Measurements from ENCODE around the gene ZBTB42.

The ZBTB42 gene

DNA sequence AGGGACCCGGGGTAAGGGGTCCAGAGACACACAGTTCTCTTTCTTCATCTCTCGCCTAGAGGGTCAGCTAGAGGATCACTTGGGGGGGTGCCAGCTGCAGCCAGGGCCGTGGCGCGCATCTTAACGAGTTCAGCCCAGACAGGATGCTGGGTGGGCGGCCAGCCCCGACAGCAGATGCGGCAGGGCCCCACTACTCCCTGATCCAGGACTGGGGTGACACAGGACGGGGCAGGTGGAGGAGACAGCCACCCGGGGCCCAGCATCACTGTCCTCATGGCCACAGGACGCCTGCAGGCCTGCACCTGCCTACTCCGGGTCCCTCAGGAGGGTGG is 18.1 kb upstream of the ZBTB42 start:
- DNase-seq (ENCODE audit: low spot score), result no peak

DNA sequence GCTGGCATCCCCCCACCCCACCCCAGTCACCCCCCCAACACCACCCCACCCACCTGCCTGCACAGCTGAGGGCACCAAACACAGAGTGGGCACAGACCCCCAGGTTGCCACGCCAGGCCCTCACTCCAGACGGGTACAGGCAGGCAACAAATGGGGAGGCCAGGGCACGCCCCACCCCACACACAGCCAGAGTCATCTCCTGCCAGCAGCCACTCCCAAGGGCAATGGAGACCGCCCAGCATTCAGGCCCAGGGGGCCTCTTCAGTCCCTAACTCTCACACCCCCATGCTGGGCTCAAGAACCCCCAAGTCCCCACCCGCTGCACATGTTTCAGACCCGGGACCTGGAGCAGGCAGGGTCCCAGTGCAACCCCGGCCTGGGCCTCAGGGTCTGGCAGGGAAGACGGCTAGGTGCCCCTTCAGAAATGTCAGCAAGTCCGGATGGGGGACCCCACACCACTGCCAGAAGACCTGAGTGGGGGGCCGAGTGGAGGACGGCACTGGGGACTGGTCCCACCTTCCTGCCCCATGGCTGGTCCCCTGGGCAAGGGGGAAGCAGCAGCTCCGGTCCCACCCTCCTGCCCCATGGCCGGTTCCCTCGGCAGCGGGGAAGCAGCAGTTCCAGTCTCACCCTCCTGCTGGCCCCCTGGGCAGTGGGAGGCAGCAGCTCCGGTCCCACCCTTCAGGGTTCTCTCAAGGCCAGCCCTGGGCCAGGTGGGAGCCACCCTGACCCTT is 17.2 kb upstream of the ZBTB42 start:
- no peak for DNase-seq (ENCODE audit: low spot score)

DNA sequence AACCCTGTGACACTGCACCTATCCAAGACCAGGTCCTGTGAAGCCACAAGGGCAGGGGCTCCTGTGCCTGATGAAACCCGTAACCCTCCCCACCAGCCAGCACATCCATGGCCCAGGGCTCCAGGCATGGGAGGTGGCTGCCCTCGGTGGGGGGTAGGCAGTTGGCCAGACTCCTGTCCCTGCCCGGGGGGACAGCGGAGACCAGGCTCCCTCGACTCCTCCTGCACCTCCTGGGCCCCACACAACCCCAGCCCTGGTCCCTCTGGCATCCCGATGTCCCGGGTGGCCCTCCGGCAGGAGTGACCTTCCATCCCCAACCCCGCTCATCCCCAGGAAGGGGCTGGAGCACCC is 16.7 kb upstream of the ZBTB42 start:
- no peak for DNase-seq (ENCODE audit: low spot score)

DNA sequence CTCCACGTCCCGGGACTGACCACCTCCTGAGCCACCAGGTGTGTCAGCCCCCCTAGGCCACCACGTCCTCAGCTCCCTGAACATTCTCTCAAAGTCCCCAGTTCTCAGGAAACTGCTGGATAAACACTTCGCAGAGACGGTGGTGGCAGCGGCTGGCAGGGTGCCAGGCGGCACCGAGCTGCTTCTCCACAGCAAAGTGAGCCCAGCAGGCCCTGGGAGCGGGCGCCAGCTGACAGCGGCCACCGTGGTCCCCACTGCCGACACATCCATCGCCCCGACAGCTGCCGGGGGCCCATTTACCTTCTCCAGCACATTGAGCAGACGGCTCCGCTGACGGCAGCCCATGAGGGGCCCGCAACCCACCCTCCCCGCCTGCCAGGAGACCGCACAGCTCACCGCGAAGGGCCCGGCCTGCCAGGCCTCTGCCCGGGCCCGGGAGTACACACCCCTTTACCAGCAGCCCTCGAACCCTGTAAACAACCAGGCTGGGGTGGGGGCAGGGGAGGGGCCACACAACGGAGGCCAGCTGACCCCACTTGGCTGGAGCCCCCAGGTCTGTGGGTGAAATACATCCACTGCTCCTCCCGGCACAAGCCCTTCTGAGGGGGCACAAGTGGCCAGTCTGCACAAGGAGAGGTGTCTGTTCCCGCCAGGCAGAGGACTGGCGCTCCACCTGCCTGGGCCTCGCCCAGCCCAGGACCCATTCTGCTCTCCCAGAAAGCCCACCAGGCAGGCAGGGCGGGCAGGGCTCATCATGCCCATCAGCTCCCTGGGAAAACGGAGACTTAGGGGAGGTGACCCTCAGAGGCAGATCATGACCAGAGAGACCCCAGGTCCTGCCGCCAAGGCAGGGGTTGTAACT is 15.8 kb upstream of the ZBTB42 start:
- no peak for DNase-seq (ENCODE audit: low spot score)

DNA sequence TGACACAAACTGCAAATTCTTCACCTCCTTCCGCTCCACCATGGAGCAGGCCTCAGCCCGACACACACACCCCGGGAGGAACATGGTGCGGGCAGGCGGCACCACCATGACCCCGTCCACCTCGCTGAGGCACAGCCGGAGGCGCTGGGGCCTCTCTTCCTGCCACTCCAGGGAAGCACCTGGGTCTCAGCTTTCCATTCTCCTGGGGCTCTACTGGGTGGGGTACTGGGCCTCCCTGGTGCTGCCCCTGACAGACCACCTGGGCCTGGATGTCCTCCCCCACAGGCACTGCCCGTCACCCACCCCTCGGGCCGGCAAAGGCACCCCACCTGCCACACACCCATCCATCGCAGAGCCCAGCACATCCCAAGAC is 15.2 kb upstream of the ZBTB42 start:
- DNase-seq (ENCODE audit: low spot score), result no peak

DNA sequence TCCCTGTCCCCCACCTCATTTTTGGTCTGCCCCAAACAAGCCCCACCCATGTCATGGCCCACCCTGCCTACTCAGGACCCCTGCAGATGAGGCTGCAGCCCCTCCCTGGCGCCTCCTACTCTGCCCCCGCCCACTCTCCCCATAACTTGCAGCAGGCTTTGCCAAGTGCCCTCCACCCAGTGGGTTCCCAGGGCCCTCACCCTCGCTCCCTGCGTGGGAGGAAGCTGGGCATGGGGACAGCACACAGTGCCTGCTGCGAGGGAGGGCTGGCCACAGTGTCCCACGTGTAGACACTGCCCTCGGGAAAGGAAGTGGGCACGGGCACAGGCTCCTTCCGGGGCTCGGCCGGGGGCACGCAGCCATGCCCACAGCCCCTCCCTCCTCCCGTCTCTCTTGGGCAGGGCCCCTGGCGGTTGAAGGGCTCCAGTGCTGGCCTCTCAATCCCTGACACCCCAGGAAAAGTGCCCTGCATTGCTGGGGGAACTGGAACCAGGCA is 14.8 kb upstream of the ZBTB42 start:
- no peak for DNase-seq (ENCODE audit: low spot score)

DNA sequence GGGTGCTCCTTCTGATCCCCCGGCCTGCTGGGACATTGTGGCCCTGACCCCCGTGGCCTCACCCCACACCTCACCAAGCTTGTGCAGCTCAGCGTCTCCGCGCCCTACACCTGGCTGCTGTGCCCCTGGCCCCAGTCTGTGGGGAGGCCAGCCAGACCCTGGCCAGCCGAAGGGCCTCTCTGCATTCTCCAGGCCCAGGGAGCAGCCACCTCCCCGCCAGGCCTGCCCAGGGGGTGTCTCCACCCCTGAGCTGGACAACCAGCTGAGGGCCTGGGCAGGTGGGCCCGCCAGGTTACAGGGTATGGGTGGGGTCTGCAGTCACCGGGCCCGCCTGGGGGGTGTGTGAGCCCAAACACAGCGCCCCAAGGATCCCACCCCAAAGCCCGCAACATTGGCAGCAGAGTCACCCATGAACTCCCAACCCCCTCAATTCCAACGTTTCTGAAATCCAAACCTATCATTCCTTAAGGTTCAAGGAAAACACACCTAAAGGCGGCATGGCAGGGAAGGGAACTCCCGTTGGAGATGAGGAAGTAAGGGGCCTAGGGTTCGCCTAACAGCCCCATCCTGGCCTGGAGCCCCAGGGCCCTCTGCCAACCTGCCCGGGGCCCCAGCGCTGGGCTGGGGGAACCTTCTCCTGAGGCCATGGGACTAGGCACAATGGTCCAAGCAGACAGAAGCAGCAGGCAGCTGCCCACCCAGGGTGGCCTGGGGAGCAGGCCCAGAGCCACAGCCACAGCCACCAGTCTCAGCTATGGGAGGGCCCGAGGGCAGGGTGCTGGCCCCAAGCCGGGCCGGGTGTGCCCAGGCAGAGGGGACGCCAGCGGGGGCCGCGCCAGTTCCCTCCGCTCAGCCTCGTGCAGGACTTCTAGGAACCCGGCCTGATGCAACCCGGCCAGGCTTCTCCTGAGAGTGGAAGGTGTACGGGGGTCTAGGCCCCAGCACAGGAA is 13.9 kb upstream of the ZBTB42 start:
- DNase-seq (ENCODE audit: low spot score), result no peak

DNA sequence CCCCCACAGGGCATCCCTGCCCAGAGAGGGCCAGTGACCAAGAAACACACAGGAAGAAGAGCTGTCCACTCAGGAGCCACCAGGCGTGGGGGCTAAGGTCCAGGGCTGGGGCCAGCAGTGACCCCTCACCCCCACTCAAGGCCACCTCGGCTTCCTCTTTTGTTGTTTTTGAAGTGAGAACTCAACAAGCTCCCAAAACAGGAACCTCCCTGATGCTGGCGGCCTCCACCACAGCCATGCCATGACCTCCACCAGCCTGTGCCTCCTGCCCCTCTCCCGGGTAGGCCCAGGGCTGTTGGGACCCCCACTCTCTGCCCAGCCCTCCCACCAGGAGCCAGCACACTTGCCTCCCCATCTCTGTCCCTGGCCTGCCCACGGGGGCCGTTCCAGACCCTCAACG is 13.2 kb upstream of the ZBTB42 start:
- no peak for DNase-seq (ENCODE audit: low spot score)

DNA sequence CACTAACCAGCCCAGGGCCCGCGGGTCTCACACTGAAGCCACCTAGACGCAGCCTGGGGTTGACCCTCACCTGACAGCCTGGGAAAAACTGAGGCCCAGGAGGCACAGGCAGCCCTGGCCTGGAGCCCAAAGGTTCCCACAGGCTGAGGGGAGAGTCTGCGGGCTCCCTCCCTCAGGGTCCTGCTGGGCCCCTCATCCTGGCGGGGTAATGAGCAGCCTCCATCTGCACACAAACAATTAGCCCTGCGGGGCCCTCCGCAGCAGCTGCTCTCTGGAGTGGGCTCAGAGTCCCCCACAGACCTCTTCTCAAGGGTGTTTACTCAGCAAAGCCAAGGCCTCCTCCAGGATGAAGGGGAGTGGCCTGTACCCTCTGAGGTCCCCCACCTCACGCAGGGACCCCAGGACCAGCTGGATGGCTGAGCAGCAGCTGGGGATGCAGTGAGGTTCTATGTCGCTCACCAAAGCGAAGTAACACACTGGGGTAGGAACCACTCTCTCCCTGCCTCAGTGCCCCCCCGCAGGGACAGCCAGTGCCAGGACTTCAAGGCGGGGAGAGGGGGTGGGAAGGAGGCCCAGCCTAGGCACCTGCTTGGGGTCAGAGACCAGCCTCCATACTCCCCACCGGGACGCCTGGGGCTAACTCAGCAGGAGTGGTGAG is 12.6 kb upstream of the ZBTB42 start:
- no peak for DNase-seq (ENCODE audit: low spot score)

DNA sequence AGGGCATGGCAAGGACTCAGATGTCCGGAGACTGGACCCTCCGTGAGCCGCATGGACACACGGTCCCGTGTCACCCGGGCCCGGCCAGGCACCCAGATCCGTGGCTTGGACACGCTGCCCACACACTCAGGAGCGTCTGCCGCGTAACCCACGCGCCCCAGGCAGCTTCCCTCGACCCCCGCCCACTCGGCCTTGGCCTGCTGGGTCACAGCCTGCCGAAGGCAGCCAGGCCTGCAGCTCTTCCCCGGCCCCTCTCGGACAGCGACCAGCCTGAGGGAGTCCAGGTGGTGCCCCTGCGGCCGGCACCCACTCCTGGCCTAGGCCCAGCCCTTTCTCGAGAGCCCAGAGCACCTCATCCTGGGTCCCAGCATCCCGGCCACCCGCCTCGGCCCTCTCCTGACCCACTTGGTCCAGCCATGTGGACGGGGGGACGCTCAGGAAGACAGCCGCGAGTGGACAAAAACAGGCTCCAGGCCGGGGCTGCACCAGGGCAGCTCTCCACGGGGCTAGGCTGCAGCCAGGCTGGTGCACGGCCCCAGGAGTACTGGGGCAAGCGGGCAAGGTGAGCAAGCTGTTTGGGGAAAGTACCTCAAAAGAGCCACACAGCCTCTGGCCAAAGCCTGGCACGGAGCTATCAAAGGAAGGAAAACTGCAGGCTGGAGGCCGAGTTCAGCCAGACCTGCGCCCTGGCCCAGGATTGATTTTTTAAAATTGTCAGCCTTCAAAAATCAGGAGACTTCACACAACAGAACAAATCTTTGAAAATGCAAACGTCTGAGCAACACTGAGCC is 11.8 kb upstream of the ZBTB42 start:
- DNase-seq (ENCODE audit: low spot score), result no peak

DNA sequence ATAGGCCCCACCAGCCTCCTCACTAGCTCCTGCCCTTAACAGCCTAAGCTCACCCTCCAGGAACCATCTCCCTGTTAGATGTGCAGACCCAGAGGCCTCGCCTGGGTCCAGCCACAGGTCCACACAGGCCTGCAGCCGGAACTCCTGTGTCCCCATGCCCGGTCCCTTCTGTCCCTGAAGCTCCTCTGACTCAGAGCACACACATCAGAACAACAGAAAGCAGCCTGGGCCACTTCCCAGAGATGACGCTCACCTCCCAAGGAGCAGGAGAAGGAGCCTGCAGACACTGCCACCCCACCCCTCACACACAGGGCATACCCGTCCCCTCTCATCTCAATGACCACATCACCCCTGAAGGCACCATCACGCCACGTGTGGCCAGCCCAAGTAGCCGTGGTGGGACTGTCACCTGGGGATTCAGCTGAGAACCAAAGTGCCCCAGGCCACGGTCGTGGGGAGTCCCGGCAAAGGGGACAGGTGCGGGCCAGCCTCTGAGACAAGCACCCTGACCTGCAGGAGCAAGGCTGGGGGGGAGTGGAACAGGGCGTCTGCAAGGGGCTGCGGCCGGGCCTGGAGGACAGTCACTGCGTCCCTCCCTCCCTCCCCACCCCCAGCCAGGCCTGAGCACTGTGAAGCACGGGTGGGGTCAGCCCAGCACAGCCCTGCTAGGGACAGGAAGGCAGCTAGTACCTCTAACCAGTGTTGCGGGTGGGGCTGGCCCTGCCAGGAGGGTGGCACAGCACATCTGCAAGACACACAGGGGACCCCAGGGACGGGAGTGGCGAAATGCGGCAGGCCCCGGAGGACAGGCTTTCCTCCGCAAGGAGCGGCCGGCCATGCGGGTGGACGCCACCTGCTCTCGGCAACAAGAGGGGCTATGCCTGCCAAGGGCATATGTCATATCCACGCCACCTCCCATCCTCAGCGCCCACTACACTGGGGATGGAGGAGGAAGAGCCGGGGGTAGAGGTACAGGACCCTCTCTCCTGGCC is 10.9 kb upstream of the ZBTB42 start:
- DNase-seq (ENCODE audit: low spot score), result no peak

DNA sequence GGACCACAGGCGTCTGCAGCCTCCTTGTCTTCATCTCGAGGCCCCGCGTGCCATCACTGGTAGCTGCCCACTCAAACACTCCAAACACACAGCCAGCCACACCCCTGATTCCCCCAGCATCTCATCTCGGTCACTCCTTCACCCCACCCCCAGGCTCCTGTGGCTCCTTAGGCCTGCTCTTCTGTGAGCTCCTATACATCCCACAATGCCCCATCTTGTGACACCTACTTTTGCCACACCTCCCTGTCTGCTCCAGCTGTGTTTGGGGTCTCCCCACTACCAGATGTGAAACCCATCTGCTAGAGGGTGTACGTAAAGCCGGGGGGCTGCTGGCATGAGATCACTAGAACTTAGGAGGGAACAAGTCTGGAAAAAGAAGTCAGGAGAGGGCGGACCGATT is 9.5 kb upstream of the ZBTB42 start:
- no peak for DNase-seq (ENCODE audit: low spot score)

DNA sequence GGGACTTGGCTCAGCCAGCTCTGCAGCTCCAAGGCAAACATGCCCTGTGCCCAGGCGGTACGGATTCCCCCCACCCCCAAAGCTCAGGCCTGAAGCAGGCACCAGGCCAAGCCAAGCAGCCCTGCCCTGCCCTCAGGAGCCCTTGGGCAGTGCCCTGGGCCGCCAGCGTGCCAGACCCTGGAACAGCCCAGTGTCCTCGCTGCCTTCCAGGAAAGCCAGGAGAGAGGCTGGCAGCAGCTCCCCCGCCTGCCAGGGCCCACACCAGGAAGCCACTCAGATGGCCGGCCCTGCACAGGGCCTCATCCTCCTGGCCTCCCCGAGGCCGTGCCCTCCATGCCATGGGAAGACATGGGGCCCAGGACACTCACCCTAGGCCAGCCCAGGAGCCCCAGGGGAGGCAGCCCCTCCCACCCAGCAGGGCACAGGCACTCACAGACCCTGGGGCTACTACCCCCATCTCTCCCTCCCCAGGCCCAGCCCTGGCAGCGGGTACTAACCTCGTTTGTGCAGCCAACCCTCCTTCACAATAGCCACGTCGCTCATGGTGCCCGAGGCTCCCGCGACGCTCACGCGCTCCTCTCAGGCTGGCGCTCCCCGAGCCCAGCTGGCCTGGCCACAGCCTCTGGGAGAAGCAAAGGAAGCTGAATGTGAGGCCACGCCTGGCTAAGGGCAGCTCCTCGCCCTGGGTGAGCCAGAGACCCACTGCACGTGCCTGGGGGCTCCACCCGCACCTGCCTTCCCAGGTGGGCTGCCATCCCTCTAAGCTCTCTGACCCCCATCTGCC is 8.6 kb upstream of the ZBTB42 start:
- no peak for DNase-seq (ENCODE audit: low spot score)

DNA sequence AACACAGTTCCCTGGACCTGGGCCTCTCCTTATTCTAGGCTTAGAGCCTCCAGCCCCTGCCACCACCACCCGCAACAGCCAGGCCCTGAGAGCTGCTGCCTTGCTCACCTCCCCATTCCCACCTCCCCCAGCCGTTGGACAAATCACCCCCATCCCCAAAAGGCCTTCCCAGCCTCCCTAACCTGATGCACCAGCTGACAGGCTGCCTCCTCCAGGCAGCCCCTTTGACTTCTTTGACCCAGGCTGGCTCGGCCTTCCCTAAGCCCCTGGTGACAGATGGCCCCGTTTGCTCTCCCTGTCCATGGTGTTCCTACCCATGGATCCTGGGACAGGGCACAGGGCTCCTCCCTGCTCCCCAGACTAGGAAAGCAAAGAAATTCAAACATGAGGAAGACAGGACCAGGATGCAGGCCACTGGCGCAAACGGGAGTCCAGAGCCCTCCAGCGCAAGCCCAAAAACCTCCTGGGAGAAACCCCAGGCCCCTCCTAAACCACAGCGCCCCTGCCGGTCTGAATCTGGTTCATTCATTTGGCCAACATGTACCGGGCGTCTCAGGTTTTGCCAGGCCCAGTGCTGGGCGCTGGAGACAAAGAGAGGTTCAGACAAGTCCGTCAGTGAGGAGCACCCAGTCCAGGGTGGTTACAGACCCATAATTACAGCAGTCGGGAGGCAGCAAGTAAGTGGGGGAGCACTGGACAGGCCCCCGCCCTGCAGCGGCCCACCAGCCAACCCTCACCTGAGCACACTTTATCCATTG is 7.8 kb upstream of the ZBTB42 start:
- DNase-seq (ENCODE audit: low spot score), result no peak

DNA sequence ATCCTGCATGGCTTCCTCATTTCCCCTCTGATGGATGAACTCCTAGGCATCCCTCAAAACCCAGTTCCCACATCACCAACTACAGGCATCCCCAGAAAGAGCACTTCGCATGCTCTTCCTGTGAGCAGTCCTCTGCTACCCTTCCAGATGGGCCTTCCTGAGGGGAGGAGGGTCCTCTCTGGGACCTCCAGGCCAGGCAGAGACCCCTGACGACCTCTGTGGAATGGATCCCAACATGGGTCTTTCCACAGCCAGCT is 7.3 kb upstream of the ZBTB42 start:
- DNase-seq (ENCODE audit: low spot score), result no peak

DNA sequence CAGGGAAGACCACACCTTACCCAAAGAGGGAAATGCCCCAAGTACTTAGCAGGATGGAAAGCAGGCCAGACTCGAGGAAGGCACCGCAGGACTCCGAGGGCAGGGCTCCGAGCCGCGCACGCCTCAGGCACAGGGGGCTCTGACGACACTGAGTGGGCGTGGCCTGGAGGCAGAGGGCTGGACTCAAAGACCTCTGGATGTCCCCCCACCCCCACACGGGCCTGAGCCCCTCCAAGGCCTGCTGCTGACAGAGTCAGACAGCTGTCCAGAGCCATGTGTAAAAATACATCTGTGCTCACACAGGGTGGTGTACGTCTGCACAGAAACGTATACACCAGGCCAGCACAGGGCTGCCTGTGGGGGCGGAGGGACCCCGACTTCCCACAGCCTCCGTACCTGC is 6.8 kb upstream of the ZBTB42 start:
- no peak for DNase-seq (ENCODE audit: low spot score)

DNA sequence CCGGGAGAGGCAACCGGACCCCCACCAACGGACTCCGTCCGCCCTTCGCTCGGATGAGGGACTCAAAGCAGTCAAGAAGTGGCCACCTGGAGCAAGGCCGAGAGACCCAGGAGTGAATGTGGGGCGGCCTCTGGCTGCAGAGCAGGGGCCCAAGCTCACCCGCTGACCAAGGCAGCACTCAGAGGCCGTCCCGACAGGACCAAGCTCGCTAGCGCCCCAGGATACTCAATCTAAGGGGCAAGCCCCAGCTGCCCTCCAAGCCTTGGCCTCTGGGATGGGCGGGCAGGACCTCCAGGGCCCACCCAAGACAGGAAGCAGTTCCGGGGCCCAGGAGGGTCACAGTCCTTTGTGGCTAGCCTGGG is 6.3 kb upstream of the ZBTB42 start:
- no peak for DNase-seq (ENCODE audit: low spot score)

DNA sequence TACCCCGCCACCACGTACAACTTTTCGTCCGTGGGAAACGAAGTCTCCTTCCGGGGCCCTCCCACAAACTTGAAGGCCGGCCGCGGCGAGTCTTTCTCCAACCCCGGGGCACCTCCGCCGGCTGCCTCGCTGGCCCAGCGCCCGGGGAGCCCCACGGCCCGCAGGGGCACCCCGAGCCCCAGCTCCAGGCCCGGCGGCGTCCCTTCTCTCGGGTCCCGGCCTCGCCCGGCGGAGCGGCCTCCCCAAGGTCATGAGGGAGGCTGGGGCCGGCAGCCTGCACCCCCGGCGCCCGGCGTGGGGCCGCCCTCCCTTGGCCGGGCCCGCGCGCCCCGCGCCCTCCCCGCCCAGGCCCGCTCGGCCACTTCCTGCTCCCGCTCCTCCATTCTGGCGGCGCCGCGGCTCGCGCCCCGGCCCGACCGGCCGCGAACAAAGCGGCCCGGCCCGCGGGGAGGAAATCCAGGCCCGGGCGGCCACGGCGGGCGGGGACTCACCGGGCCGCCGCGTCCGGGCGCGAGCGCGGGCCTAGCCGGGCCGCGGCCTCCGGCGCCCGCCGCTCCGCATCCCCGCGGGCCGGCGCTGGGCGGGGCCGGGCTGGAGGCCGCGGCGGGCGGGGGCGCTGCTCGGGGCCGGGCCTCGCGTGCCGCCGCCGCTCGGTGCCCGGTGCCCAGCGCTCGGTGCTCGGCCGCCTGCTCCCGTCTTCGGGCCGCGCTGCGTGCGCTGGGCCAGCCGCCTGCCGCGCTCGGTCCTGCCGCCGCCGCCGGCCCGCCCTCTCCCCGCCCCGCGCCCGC is 5.7 kb upstream of the ZBTB42 start, which contains the start of gene AKT1:
Gene AKT1, minus strand, starts transcription at position 756 of the 788 bp plus-strand sequence. CDS start 3,105 bp downstream, outside the sequence.
- no peak for DNase-seq (ENCODE audit: low spot score)
